HEK293T (cell line): ENCODE data around the gene OTUD3.
"Not testable (repeated sequence)": the region's sequence is repeated elsewhere in the genome, so short reads cannot be mapped to it uniquely, and the experiment has no call there.

Experiments used
- ELF4 ChIP-seq: fragments of 450-650 bp; IDR thresholded peaks from 2 replicates; pipeline ENCODE4 v1.6.1; 2017; ENCODE audit warnings: antibody characterized with exemption
- SP1 ChIP-seq: fragments of 450-650 bp; IDR thresholded peaks from 2 replicates; pipeline ENCODE4 v1.6.1; 2017
- SUZ12 ChIP-seq: fragments of 450-650 bp; IDR thresholded peaks from 2 replicates; pipeline ENCODE4 v1.6.1; 2016; ENCODE audit warnings: mild to moderate bottlenecking

GRCh38 chr1:19847334-19847733 is 34.9 kb upstream of the OTUD3 start:
- not testable (repeated sequence) for TF ChIP-seq SP1, SUZ12, ELF4
